ENCODE data around the gene PTGR3.

PTGR3 gene

DNA sequence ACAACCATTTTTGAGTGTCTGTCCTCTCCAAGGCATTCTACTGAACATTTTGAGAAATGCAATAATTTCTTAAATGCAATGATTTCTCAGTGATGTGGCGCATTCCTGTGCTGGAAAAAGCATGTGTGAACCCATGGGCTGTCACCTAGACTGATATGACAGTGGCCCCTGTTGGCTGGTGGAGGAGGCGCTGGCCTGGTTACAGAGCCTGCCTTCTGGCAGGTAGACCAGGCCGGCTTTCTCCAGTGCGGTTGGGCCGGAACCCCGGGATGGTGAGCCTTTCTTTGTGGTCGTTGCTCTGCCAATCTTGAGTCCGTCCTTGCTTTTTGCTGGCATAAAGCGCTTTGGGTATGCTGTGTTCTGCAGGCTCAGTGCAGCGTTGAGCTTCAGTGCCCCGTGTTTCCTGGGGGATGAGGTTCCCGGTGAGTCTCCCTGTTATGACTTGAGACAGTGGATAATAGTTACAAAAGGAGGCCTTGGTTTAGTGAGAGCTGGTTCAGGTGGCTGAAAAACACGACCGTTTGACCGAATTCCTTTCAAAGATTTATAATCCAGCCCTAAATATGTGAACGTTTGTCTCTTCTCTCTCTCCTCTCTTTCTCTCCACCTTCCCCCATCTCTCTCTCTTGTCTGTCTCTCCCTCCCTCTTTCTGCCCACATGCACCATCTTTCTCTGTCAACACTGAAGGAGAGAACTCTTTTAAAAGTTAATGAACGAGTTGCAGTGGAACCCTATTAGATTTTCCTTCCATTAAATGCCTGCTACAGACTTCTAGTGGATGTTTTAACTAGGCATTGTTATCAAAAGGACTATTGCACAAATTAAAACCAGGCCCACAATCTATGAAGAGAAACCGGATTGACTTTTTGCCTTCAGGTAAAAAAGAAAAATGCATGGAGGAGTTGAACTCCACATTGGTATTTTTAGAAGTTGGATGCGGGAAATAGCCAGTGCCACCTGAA, 35.7 kb upstream of the PTGR3 start:
- intact Hi-C loops (cut with DNase I; ENCODE audit: low total_unique reads): no loop called here
- no peak overlapping the region for H3K27ac ChIP-seq
- H3K4me3 ChIP-seq: no peak overlapping the region
- TF ChIP-seq, protein P1, sequence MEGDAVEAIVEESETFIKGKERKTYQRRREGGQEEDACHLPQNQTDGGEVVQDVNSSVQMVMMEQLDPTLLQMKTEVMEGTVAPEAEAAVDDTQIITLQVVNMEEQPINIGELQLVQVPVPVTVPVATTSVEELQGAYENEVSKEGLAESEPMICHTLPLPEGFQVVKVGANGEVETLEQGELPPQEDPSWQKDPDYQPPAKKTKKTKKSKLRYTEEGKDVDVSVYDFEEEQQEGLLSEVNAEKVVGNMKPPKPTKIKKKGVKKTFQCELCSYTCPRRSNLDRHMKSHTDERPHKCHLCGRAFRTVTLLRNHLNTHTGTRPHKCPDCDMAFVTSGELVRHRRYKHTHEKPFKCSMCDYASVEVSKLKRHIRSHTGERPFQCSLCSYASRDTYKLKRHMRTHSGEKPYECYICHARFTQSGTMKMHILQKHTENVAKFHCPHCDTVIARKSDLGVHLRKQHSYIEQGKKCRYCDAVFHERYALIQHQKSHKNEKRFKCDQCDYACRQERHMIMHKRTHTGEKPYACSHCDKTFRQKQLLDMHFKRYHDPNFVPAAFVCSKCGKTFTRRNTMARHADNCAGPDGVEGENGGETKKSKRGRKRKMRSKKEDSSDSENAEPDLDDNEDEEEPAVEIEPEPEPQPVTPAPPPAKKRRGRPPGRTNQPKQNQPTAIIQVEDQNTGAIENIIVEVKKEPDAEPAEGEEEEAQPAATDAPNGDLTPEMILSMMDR (IDR thresholded peaks at IDR 0.05): peak in 1 of 2 experiments; percentile 10
- no peaks in the 10 kb centered on the region for H3K9me3 ChIP-seq
- no peaks in the 10 kb centered on the region for H3K27me3 ChIP-seq
- H3K4me1 ChIP-seq: peaks cover 0 to 16% (median 7%) of the 10 kb centered on the region in 4 donors
- no peaks in the 10 kb centered on the region for H3K36me3 ChIP-seq
- DNase-seq: no peak

DNA sequence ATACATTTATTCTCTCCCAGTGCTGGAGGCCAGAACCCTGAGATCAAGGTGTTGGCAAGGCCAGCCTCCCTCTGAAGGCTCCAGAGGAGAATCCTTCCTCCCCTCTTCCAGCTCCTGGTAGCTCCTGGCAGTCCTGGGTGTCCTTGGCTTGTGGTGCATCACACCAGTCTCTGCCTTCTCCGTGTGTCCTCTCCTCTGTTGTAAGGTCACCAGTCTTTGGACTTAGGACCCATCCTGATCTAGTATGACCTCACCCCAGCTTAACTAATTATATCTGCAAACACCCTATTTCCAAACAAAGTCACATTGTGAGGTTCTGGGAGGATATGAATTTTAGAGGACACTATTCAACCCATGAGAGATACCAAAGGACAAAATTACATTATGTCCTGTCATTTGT, 32.8 kb upstream of the PTGR3 start:
- no peaks in the 10 kb centered on the region for H3K27me3 ChIP-seq
- intact Hi-C loops (cut with DNase I; ENCODE audit: low total_unique reads): no loop called here
- H3K4me1 ChIP-seq: peaks cover 0 to 9% (median 4%) of the 10 kb centered on the region in 4 donors
- H3K27ac ChIP-seq: no peak overlapping the region
- no peaks in the 10 kb centered on the region for H3K36me3 ChIP-seq
- no peak for DNase-seq
- H3K9me3 ChIP-seq: no peaks in the 10 kb centered on the region
- TF ChIP-seq, protein P1 (IDR thresholded peaks at IDR 0.05): no peak
- no peak overlapping the region for H3K4me3 ChIP-seq

DNA sequence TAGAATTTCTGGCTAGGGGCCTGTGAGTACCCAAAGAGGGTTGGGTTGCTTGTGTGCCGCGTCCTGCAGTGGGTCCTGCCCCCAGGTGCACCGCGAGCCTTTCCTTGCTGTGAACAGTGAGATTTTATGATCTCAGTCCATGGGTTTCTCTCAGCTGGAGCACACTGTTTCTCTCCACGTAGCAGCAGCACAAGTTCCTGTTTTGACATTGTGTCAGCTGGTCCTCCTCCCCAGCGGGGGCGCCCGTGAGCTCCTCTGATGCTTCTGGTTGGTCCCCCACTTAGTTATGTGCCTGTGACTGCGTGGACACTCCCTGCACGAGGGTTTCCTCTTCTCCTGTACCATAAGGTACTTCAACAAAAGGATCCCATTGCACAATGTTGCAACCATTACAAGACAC, 31.5 kb upstream of the PTGR3 start:
- Histone ChIP-seq H3K4me1 (no peaks in the 10 kb centered on the region), H3K36me3 (no peaks in the 10 kb centered on the region), H3K4me3 (no peak overlapping the region), H3K27ac (no peak overlapping the region), H3K27me3 (no peaks in the 10 kb centered on the region), H3K9me3 (no peaks in the 10 kb centered on the region)
- intact Hi-C loops (cut with DNase I; ENCODE audit: low total_unique reads): no loop called here
- no peak for DNase-seq
- TF ChIP-seq, protein P1 (IDR thresholded peaks at IDR 0.05): no peak

- intact Hi-C loops (cut with DNase I; ENCODE audit: low total_unique reads): no loop called here
- Histone ChIP-seq H3K27me3 (no peaks in the 10 kb centered on the region), H3K9me3 (no peaks in the 10 kb centered on the region), H3K36me3 (no peaks in the 10 kb centered on the region), H3K27ac (no peak overlapping the region), H3K4me1 (no peaks in the 10 kb centered on the region), H3K4me3 (no peak overlapping the region)
- TF ChIP-seq, protein P1 (IDR thresholded peaks at IDR 0.05): no peak
- DNase-seq: no peak
These were observed 29.8 kb upstream of the PTGR3 start for GRCh38 chr18:75238786-75239185.

GRCh38 chr18:75238100-75238499, 29.2 kb upstream of the PTGR3 start:
- Histone ChIP-seq H3K4me3 (no peak overlapping the region), H3K27me3 (no peaks in the 10 kb centered on the region), H3K27ac (no peak overlapping the region), H3K4me1 (no peaks in the 10 kb centered on the region), H3K36me3 (no peaks in the 10 kb centered on the region), H3K9me3 (no peaks in the 10 kb centered on the region)
- intact Hi-C loops (cut with DNase I; ENCODE audit: low total_unique reads): no loop called here
- DNase-seq: no peak
- TF ChIP-seq, protein P1 (IDR thresholded peaks at IDR 0.05): no peak

Measured in tibial artery (tissue), 4 donors.